NCI-H146 (cell line): ENCODE results near the gene P4HA1.
"Not testable (repeated sequence)": the region's sequence is repeated elsewhere in the genome, so short reads cannot be mapped to it uniquely, and the experiment has no call there.

Source experiments
- DNase-seq: peaks from one replicate; lab custom pipeline; 2025; lab: John Stamatoyannopoulos, UW

The P4HA1 gene

GRCh38 chr10:73042130-73042529 lies 54.5 kb downstream of the P4HA1 start:
- DNase-seq: no peak

DNA sequence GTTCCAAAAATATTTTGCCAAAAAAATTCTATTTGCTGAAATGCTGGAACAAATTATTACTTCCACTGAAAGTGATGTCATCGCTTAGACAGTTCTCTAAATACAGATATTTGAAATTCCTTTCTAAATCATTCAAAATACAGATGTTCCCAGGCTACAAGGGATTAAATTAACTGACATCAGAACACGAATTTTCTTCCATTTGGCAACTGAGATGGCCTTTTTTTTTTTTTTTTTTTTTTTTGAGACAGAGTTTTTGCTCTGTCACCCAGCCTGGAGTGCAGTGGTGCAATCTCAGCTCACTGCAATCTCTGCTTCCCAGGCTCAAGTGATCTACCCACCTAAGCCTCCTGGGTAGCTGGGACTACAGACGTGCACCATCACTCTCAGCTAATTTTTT lies 57.0 kb downstream of the P4HA1 start:
- DNase-seq: no peak

DNA sequence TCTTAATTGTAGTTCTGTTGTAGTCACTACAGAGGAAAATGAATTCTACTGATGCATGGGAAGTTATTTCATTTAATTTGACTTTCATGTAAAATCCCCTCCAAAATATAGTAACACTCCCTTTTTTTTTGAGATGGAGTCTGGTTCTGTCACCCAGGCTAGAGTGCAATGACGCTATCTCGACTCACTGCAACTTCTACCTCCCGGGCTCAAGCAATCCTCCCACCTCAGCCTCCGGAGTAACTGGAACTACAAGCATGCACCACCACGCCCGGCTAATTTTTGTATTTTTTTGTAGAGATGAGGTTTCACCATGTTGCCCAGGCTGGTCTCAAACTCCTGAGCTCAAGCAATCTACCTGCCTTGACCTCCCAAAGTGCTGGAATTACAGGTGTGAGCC lies 60.4 kb downstream of the P4HA1 start:
- DNase-seq: not testable (repeated sequence)

DNA sequence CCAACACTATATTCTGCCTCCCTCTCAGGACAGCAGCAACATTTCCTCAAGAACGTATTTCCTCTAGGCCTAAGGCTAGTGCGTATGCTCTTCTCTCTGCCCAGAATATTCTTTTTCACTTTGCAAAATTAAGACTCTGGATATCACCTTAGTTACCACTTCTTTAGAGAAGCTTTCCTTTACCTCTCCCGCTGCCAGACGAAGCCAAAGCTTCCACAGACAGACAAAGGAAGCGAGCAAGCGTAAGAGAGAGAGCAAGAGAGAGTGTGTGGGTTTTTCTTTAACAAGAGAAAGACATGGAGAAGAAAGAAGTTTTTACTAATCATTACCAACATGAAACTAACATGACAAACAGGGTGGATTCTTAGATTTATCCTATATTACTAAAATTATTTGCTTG lies 64.1 kb downstream of the P4HA1 start:
- no peak for DNase-seq

DNA sequence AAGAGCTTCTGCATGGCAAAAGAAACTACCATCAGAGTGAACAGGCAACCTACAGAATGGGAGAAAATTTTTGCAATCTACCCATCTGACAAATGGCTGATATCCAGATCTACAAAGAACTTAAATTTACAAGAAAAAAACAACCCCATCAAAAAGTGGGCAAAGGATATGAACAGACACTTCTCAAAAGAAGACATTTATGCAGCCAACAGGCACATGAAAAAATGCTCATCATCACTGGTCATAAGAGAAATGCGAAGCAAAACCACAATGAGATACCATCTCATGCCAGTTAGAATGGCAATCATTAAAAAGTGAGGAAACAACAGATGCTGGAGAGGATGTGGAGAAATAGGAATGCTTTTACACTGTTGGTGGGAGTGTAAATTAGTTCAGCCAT lies 70.0 kb downstream of the P4HA1 start:
- not testable (repeated sequence) for DNase-seq

DNA sequence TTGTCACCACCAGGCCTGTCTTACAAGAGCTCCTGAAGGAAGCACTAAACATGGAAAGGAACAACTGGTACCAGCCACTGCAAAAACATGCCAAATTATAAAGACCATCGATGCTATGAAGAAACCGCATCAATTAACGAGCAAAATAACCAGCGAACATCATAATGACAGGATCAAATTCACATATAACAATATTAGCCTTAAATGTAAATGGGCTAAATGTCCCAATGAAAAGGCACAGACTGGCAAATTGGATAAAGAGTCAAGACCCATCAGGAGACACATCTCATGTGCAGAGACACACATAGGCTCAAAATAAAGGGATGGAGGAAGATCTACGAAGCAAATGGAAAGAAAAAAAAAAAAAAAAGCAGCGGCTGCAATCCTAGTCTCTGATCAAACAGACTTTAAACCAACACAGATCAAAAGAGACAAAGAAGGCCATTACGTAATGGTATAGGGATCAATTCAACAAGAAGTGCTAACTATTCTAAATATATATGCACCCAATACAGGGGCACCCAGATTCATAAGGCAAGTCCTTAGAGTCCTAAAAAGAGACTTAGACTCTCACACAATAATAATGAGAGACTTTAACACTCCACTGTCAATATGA lies 73.1 kb downstream of the P4HA1 start:
- not testable (repeated sequence) for DNase-seq

DNA sequence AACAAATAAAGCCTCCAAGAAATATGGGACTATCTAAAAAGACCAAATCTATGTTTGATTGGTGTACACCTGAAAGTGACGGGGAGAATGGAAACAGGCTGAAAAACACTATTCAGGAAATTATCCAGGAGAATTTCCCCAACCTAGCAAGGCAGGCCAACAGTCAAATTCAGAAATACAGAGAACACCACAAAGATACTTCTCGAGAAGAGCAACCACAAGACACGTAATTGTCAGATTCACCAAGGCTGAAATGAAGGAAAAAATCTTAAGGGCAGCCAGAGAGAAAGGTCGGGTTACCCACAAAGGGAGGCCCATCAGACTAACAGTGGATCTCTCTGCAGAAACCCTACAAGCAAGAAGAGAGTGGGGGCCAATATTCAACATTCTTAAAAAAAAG lies 73.7 kb downstream of the P4HA1 start:
- DNase-seq: not testable (repeated sequence)

GRCh38 chr10:73021538-73022164 lies 75.0 kb downstream of the P4HA1 start:
- not testable (repeated sequence) for DNase-seq

DNA sequence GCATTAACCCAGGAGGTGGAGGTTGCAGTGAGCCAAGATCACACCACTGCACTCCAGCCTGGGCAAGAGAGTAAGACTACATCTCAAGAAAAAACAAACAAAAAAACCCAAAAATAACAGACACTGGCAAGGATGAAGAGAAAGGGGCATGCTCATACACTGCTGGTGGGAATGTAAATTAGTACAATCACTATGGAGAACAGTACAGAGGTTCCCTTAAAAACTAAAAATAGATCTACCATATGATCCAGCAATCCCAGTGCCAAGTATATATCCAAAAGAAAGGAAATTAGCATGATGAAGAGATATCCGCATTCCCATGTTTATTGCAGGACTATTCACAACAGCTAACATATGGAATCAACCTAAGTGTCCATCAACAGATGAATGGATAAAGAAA lies 75.6 kb downstream of the P4HA1 start:
- no peak for DNase-seq

DNA sequence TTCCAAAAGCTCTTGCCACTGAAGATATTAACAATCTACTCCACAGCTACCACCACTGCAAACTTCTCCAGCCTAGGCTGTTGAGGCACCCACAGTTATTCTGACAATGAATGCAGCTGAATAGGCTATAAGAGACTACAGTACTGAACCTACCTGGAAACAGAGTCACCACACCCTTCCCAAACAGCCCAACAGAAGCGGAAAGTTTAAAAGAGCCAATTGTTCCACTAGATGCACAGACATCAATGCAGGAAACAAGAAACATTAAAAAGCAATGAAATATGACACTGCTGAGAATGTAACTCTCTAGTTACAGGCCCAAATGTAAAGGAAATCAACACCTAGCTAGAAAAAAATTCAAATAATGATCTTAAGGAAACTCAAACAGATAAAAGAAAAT lies 77.6 kb downstream of the P4HA1 start:
- no peak for DNase-seq

GRCh38 chr10:73018632-73019031 lies 78.0 kb downstream of the P4HA1 start:
- no peak for DNase-seq

GRCh38 chr10:73017955-73018480 lies 78.6 kb downstream of the P4HA1 start:
- no peak for DNase-seq

DNA sequence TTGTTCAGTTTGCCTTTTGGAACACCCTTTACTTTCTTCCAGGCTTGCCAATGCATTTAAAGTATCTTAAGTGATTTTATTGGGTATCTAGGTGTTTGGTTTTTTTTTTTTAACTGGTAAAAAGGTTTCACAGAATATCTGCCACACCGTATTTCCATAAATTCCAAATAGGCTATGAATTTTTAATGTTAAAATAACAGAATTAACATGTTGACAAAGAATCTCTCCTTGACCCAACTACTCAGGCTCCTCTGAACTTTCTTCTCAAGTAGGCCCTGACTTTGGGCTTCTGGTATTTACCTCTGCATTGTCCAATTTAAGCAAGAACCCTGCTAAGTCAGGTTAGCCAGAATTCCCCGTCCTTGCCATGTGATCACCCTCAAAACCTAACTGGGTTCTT lies 80.9 kb downstream of the P4HA1 start:
- no peak for DNase-seq

DNA sequence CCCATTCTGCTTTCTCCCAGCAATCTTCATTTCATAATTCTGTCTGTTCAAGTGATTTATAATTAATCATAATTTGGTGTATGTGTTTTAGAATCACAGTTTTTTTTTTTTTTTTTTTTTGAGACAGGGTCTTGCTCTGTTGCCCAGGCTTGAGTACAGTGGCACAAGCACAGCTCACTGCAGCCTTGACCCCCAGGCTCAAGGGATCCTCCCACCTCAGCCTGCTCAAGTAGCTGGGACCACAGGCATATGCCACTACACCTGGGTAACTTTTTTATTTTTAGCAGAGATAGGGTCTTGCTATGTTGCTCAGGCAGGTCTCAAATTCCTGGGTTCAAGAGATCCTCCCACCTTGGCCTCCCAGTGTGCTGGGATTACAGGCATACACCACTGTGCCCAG lies 92.8 kb downstream of the P4HA1 start:
- no peak for DNase-seq

GRCh38 chr10:73000973-73001372 lies 95.7 kb downstream of the P4HA1 start:
- no peak for DNase-seq

GRCh38 chr10:72997099-72997498 lies 99.6 kb downstream of the P4HA1 start:
- DNase-seq: no peak

- not testable (repeated sequence) for DNase-seq
Observed at GRCh38 chr10:72995459-72995858, 101.2 kb downstream of the P4HA1 start.

- not testable (repeated sequence) for DNase-seq
Observed at GRCh38 chr10:72989771-72990170, 106.9 kb downstream of the P4HA1 start.

GRCh38 chr10:72984618-72985017 lies 112.0 kb downstream of the P4HA1 start:
- not testable (repeated sequence) for DNase-seq

- DNase-seq: no peak
Observed at GRCh38 chr10:72981882-72982529, 114.7 kb downstream of the P4HA1 start.

DNA sequence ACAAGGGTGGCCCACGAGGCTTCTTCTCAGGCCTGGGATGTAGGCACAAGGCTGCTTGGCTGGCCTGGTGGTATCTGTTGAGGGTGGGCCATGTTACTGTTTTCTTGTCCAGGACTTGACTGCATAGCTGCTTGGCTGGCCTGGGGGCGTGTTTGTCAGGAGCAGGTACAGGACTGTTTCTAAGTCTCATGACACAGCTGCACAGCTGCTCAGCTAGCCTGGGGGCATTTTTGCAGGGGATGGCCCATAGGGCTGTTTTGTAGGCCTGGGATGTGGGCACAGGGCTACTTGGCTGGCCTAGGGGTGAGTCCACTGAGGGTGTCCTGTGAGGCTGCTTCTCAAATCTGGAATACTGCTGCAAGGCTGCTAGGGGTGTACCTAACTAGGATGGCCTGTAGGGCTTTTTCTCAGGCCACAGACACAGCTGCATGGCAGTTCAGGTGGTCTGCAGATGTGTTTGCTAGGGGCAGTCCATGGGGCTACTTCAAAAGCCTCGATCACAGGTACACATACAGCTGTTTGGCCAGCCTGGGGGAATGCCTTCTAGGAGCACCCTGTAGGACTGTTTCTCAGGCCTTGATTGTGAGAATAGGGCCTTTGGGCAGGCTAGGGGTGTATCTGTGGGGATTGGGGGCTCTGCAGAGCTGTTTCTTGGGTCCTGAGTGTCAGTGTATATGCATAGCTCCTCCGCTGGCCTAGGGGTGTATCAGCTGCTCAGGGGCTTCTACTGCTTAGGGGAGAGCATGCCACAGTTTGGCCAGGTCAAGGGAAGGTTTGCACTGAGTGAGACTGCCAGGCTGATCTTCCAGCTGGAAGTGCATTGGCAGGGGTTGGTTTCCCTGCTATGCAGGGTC lies 115.4 kb downstream of the P4HA1 start:
- DNase-seq: no peak

DNA sequence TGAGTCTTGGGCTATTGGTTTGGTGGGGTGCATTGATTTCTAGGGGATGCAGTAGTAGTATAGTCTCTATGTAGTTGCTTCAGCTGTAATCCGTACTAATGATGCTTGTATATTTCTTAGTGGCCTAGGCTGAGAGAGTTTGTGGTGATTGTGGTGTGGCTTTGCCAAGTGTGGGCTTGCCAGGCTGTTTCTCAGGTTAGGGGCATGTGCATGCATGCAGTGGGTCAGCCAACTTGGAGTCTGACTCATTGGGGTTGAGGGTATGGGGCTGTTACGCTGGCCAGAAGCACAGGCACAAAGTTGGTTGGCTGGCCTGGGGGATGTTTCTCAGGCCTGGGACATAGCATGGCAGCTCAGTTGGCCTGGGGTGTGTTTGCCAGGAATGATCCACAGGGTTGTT lies 116.3 kb downstream of the P4HA1 start:
- DNase-seq: no peak
